Inferior parietal cortex (tissue), 1 donor: ENCODE measurements around the gene DOCK3.
"Not testable (repeated sequence)": the region's sequence is repeated elsewhere in the genome, so short reads cannot be mapped to it uniquely, and the experiment has no call there.

Source experiments
- DNase-seq: peaks from one replicate; pipeline ENCODE4 v3.0.0-alpha.2; 2016; ENCODE audit errors: extremely low spot score

Gene DOCK3

GRCh38 chr3:51307458-51307857 is 632.7 kb downstream of the DOCK3 start:
- no peak for DNase-seq

GRCh38 chr3:51307945-51308607 is 633.3 kb downstream of the DOCK3 start:
- not testable (repeated sequence) for DNase-seq

GRCh38 chr3:51311055-51311454 is 636.3 kb downstream of the DOCK3 start:
- no peak for DNase-seq

GRCh38 chr3:51328206-51328605 is 653.5 kb downstream of the DOCK3 start:
- DNase-seq, result no peak

GRCh38 chr3:51330046-51330445 is 655.3 kb downstream of the DOCK3 start:
- no peak for DNase-seq

- DNase-seq, result no peak
These were observed 657.4 kb downstream of the DOCK3 start for GRCh38 chr3:51332156-51332555.

GRCh38 chr3:51333021-51333420 is 658.3 kb downstream of the DOCK3 start:
- no peak for DNase-seq

- DNase-seq, result no peak
These were observed 661.5 kb downstream of the DOCK3 start for GRCh38 chr3:51336261-51336660.

GRCh38 chr3:51337666-51338065 is 662.9 kb downstream of the DOCK3 start:
- DNase-seq, result no peak

GRCh38 chr3:51338632-51339031 is 663.9 kb downstream of the DOCK3 start:
- no peak for DNase-seq

GRCh38 chr3:51340013-51340829 is 665.5 kb downstream of the DOCK3 start:
- peak; percentile 68 for DNase-seq

- DNase-seq, result no peak
These were observed 666.4 kb downstream of the DOCK3 start for GRCh38 chr3:51340989-51341636.

GRCh38 chr3:51343918-51344687 is 669.4 kb downstream of the DOCK3 start:
- no peak for DNase-seq

- no peak for DNase-seq
These were observed 676.0 kb downstream of the DOCK3 start for GRCh38 chr3:51350751-51351150.

- DNase-seq, result no peak
These were observed 678.4 kb downstream of the DOCK3 start for GRCh38 chr3:51353131-51353530.

GRCh38 chr3:51353691-51354090 is 679.0 kb downstream of the DOCK3 start:
- DNase-seq, result no peak

- DNase-seq, result no peak
These were observed 679.4 kb downstream of the DOCK3 start for GRCh38 chr3:51354172-51354571.

GRCh38 chr3:51354731-51355615 is 680.2 kb downstream of the DOCK3 start:
- DNase-seq, result no peak

GRCh38 chr3:51355891-51356578 is 681.3 kb downstream of the DOCK3 start:
- no peak for DNase-seq

GRCh38 chr3:51357856-51358255 is 683.1 kb downstream of the DOCK3 start:
- DNase-seq, result no peak
